GM19397 (cell line): ENCODE results near the gene SLC22A5.
"Not testable (repeated sequence)": the region's sequence is repeated elsewhere in the genome, so short reads cannot be mapped to it uniquely, and the experiment has no call there.

Experiments
- ATAC-seq: cut with Tn5 transposase; IDR thresholded peaks from one replicate; pipeline ENCODE4 v1.9.1; 2021; ENCODE audit warnings: mild to moderate bottlenecking, moderate library complexity; ENCODE audit not compliant: unreplicated experiment

Gene SLC22A5

GRCh38 chr5:132386644-132387286 lies 17.3 kb downstream of the SLC22A5 start:
- peak; percentile 86 for ATAC-seq

GRCh38 chr5:132387640-132388117 lies 18.2 kb downstream of the SLC22A5 start:
- ATAC-seq = no peak

- no peak for ATAC-seq
Observed at GRCh38 chr5:132388244-132389050, 18.9 kb downstream of the SLC22A5 start.

- no peak for ATAC-seq
Observed at GRCh38 chr5:132389051-132389331, 19.5 kb downstream of the SLC22A5 start.

GRCh38 chr5:132389585-132390286 lies 20.2 kb downstream of the SLC22A5 start:
- ATAC-seq = no peak

GRCh38 chr5:132391247-132391646 lies 21.7 kb downstream of the SLC22A5 start:
- ATAC-seq = no peak

GRCh38 chr5:132391870-132392269 lies 22.4 kb downstream of the SLC22A5 start:
- no peak for ATAC-seq

GRCh38 chr5:132392411-132392810 lies 22.9 kb downstream of the SLC22A5 start:
- no peak for ATAC-seq

GRCh38 chr5:132392978-132393825 lies 23.7 kb downstream of the SLC22A5 start:
- no peak for ATAC-seq

GRCh38 chr5:132394667-132395259 lies 25.3 kb downstream of the SLC22A5 start:
- ATAC-seq = peak; percentile 87

GRCh38 chr5:132396589-132397031 lies 27.1 kb downstream of the SLC22A5 start:
- ATAC-seq = no peak

- no peak for ATAC-seq
Observed at GRCh38 chr5:132397224-132397623, 27.7 kb downstream of the SLC22A5 start.

GRCh38 chr5:132397936-132398675 lies 28.6 kb downstream of the SLC22A5 start:
- not testable (repeated sequence) for ATAC-seq

GRCh38 chr5:132404041-132404440 lies 34.5 kb downstream of the SLC22A5 start:
- ATAC-seq = not testable (repeated sequence)

- ATAC-seq = no peak
Observed at GRCh38 chr5:132405646-132406045, 36.1 kb downstream of the SLC22A5 start.

GRCh38 chr5:132406144-132406783 lies 36.8 kb downstream of the SLC22A5 start:
- no peak for ATAC-seq

- ATAC-seq = no peak
Observed at GRCh38 chr5:132407970-132408369, 38.5 kb downstream of the SLC22A5 start.

- no peak for ATAC-seq
Observed at GRCh38 chr5:132408456-132408855, 38.9 kb downstream of the SLC22A5 start.

GRCh38 chr5:132408965-132409364 lies 39.5 kb downstream of the SLC22A5 start:
- no peak for ATAC-seq
